ENCODE measurements around the gene RAD51AP2. TPM values are rescaled to one million over a fixed set of nuclear protein-coding genes. Genes with fewer than 3 reads are reported as not detected.

Gene RAD51AP2
- total RNA-seq, 1 experiment from 2014 or later, result not detected

GRCh38 chr2:17540093-17540812 is 22.0 kb upstream of the RAD51AP2 start, which contains the start of gene VSNL1:
VSNL1 (plus strand) TSS chr2:17540696; CDS start chr2:17592075, 51,379 bp downstream.
- in situ Hi-C loops (cut with HindIII; ENCODE audit: low pct_unique_long_range_greater_than_20kb, low sequenced_read_pairs), result no loop called here
- no TSS peak for BruUV-seq (replicated peaks)
- Histone ChIP-seq H3K27me3 (ENCODE audit: control insufficient read depth, insufficient read depth, low read length) (peaks cover 33% of the 10 kb centered on the region), H3K27ac (ENCODE audit: low read length) (no peak within 1 kb of the TSS), H3K4me1 (ENCODE audit: control insufficient read depth, insufficient read depth, low read length) (peaks cover 8% of the 10 kb centered on the region), H3K9me3 (ENCODE audit: control insufficient read depth, insufficient read depth, low read depth, low read length) (no peaks in the 10 kb centered on the region), H3K4me3 (ENCODE audit: low read depth in 2 of 2, low read length in 2 of 2) (peak within 1 kb of the TSS; percentile 38 to 57), H3K36me3 (ENCODE audit: control insufficient read depth, insufficient read depth, low read length) (peaks cover 4% of the 10 kb centered on the region; the same call in 1 of the 2 replicates)
- ATAC-seq (peak; percentile 44; the same call in 1 of the 2 replicates), DNase-seq (ENCODE audit: low read depth, low spot score) (no peak)
- CTCF ChIA-PET, result no interaction called here
- no peak for TF ChIP-seq REST (IDR thresholded peaks at IDR 0.05; ENCODE audit: insufficient read depth in 1 of 2, low read depth in 2 of 2, low read length in 1 of 2)
- no peak for TF ChIP-seq POLR2AphosphoS5 (IDR thresholded peaks at IDR 0.05; ENCODE audit: low read depth, low read length)
- TF ChIP-seq TCF7L2 (IDR thresholded peaks at IDR 0.05; ENCODE audit: low read depth, low read length), result no peak
- TF ChIP-seq CTCF (IDR thresholded peaks at IDR 0.05), result no peak
- TF ChIP-seq SIN3A (IDR thresholded peaks at IDR 0.05; ENCODE audit: borderline replicate concordance, insufficient read depth, low read depth, low read length), result no peak
- intact Hi-C loops (cut with micrococcal nuclease; ENCODE audit: unreplicated experiment), result no loop called here
- POLR2A ChIA-PET, result no interaction called here

- POLR2A ChIA-PET, result no interaction called here
- CTCF ChIA-PET, result no interaction called here
- H3K9me3 ChIP-seq (ENCODE audit: control insufficient read depth, insufficient read depth, low read depth, low read length), result no peaks in the 10 kb centered on the region
- TF ChIP-seq TCF7L2 (IDR thresholded peaks at IDR 0.05; ENCODE audit: low read depth, low read length), result no peak
- H3K27me3 ChIP-seq (ENCODE audit: control insufficient read depth, insufficient read depth, low read length), result peaks cover 35% of the 10 kb centered on the region
- peaks cover 4% of the 10 kb centered on the region; the same call in 1 of the 2 replicates for H3K36me3 ChIP-seq (ENCODE audit: control insufficient read depth, insufficient read depth, low read length)
- no peak for ATAC-seq
- BruUV-seq (replicated peaks), result no TSS peak
- H3K4me1 ChIP-seq (ENCODE audit: control insufficient read depth, insufficient read depth, low read length), result peaks cover 8% of the 10 kb centered on the region
- H3K4me3 ChIP-seq (ENCODE audit: low read depth in 2 of 2, low read length in 2 of 2), result peak overlapping the region; percentile 38 to 57; a peak in 3 of 4 replicates
- DNase-seq (ENCODE audit: low read depth, low spot score), result no peak
- in situ Hi-C loops (cut with HindIII; ENCODE audit: low pct_unique_long_range_greater_than_20kb, low sequenced_read_pairs), result no loop called here
- intact Hi-C loops (cut with micrococcal nuclease; ENCODE audit: unreplicated experiment), result no loop called here
- no peak overlapping the region for H3K27ac ChIP-seq (ENCODE audit: low read length)
Observed at GRCh38 chr2:17539611-17540092, 21.4 kb upstream of the RAD51AP2 start.

Measured in Panc1 (cell line).